Tibial artery (tissue), 4 donors: Measurements from ENCODE around the gene GBP4.

Experiments
- DNase-seq, 2 donors: peaks; one replicate each; pipeline ENCODE4 v3.0.0-alpha.2; 2019
- H3K27ac ChIP-seq, 2 donors: fragments of 200-600 bp; sonication (generic) in 1 of 2; 1 replicate in 1 of 2; 2 replicates in 1 of 2; pipeline ENCODE4 v1.5.1; 2018 to 2019; ENCODE audit warnings: mild to moderate bottlenecking in 1 of 2
- H3K27me3 ChIP-seq, 2 donors: fragments of 200-600 bp; sonication (generic) in 1 of 2; one replicate each; pipeline versions ENCODE4 v1.5.1 to v1.6.0; 2016 to 2019
- H3K36me3 ChIP-seq, 3 donors: fragments of 200-600 bp; sonication (generic) in 2 of 3; one replicate each; pipeline ENCODE4 v1.5.1; 2016 to 2019; ENCODE audit warnings: mild to moderate bottlenecking in 2 of 3
- H3K4me1 ChIP-seq, 4 donors: fragments of 200-600 bp; sonication (generic) in 2 of 4; 1 replicate in 3 of 4; 2 replicates in 1 of 4; pipeline ENCODE4 v1.5.1; 2016 to 2019
- H3K4me3 ChIP-seq, 2 donors: fragments of 200-600 bp; sonication (generic) in 1 of 2; 1 replicate in 1 of 2; 2 replicates in 1 of 2; pipeline ENCODE4 v1.5.1; 2018 to 2019; ENCODE audit warnings: mild to moderate bottlenecking in 2 of 2
- H3K9me3 ChIP-seq, 3 donors: fragments of 200-600 bp; sonication (generic) in 1 of 3; one replicate each; pipeline ENCODE4 v1.5.1; 2016 to 2019
- CTCF ChIP-seq, 2 experiments: fragments of 200-600 bp in 1 of 2; fragments of 450-650 bp in 1 of 2; IDR thresholded peaks; one replicate each; pipeline ENCODE4 v1.5.1; 2017 to 2019; ENCODE audit warnings: antibody characterized with exemption in 2 of 2, mild to moderate bottlenecking in 1 of 2, moderate library complexity in 1 of 2
- intact Hi-C: fragments of 100-400 bp; cut with DNase I; formaldehyde crosslinking; loops from one replicate; pipeline ENCODE4 v1.15.0; 2023; ENCODE audit warnings: low total_unique reads

Gene GBP4

GRCh38 chr1:89211035-89211634, 12.4 kb upstream of the GBP4 start:
- no peaks in the 10 kb centered on the region for H3K27me3 ChIP-seq
- no peaks in the 10 kb centered on the region for H3K9me3 ChIP-seq
- H3K4me3 ChIP-seq, result no peak overlapping the region
- no peak overlapping the region for H3K27ac ChIP-seq
- no peaks in the 10 kb centered on the region for H3K4me1 ChIP-seq
- no peak for DNase-seq
- intact Hi-C loops, result no loop called here
- H3K36me3 ChIP-seq, result no peaks in the 10 kb centered on the region
- TF ChIP-seq CTCF (IDR thresholded peaks at IDR 0.05), result no peak

- Histone ChIP-seq H3K27me3 (no peaks in the 10 kb centered on the region), H3K4me3 (no peak overlapping the region), H3K27ac (no peak overlapping the region), H3K9me3 (peaks cover 0 to 8% (median 0%) of the 10 kb centered on the region in 3 donors), H3K36me3 (no peaks in the 10 kb centered on the region), H3K4me1 (no peaks in the 10 kb centered on the region)
- no peak for DNase-seq
- no peak for TF ChIP-seq CTCF (IDR thresholded peaks at IDR 0.05)
- intact Hi-C loops, result no loop called here
These were observed 7.6 kb upstream of the GBP4 start for GRCh38 chr1:89206373-89206772.

- no peaks in the 10 kb centered on the region for H3K4me1 ChIP-seq
- H3K27me3 ChIP-seq, result no peaks in the 10 kb centered on the region
- no peak overlapping the region for H3K27ac ChIP-seq
- peaks cover 0 to 8% (median 0%) of the 10 kb centered on the region in 3 donors for H3K9me3 ChIP-seq
- no peaks in the 10 kb centered on the region for H3K36me3 ChIP-seq
- no peak for TF ChIP-seq CTCF (IDR thresholded peaks at IDR 0.05)
- no peak overlapping the region for H3K4me3 ChIP-seq
- DNase-seq, result no peak
- intact Hi-C loops, result no loop called here
These were observed 4.4 kb upstream of the GBP4 start for GRCh38 chr1:89203166-89203565.

GRCh38 chr1:89201106-89201794, 2.5 kb upstream of the GBP4 start:
- no peak for TF ChIP-seq CTCF (IDR thresholded peaks at IDR 0.05)
- intact Hi-C loops, result no loop called here
- Histone ChIP-seq H3K4me1 (no peaks in the 10 kb centered on the region), H3K9me3 (peaks cover 0 to 8% (median 0%) of the 10 kb centered on the region in 3 donors), H3K27me3 (no peaks in the 10 kb centered on the region), H3K27ac (no peak overlapping the region), H3K4me3 (no peak overlapping the region), H3K36me3 (no peaks in the 10 kb centered on the region)
- DNase-seq, result no peak

GRCh38 chr1:89200663-89201062, 1.9 kb upstream of the GBP4 start:
- Histone ChIP-seq H3K4me3 (no peak overlapping the region), H3K27ac (no peak overlapping the region), H3K4me1 (no peaks in the 10 kb centered on the region), H3K9me3 (peaks cover 0 to 8% (median 0%) of the 10 kb centered on the region in 3 donors), H3K27me3 (no peaks in the 10 kb centered on the region), H3K36me3 (no peaks in the 10 kb centered on the region)
- no peak for TF ChIP-seq CTCF (IDR thresholded peaks at IDR 0.05)
- no peak for DNase-seq
- intact Hi-C loops, result no loop called here
